ENCODE data around the gene MTNR1A.

MTNR1A gene

GRCh38 chr4:186485561-186486062 is 69.8 kb downstream of the MTNR1A start:
- H3K9ac ChIP-seq (ENCODE audit: low read length): no peak overlapping the region
- no peaks in the 10 kb centered on the region for H3K79me2 ChIP-seq (ENCODE audit: insufficient read depth, low read length)
- H3K9me3 ChIP-seq (ENCODE audit: insufficient read depth, low read length): no peaks in the 10 kb centered on the region
- no peaks in the 10 kb centered on the region for H3K27me3 ChIP-seq (ENCODE audit: low read length)
- H3K9me2 ChIP-seq (replicated peaks; ENCODE audit: insufficient read depth, low read length): no peaks in the 10 kb centered on the region
- H3K36me3 ChIP-seq (ENCODE audit: low read length): no peaks in the 10 kb centered on the region
- H3K4me3 ChIP-seq (ENCODE audit: insufficient read depth, low read length, poor library complexity, severe bottlenecking): no peak overlapping the region
- H2AFZ ChIP-seq (ENCODE audit: low read depth, low read length, severe bottlenecking): no peak overlapping the region
- no peak overlapping the region for H3K4me2 ChIP-seq (ENCODE audit: low read depth, low read length, poor library complexity, severe bottlenecking)
- no peaks in the 10 kb centered on the region for H3F3A ChIP-seq (ENCODE audit: insufficient read depth)
- no peak for TF ChIP-seq EZH2phosphoT487 (conservative IDR thresholded peaks at IDR 0.05; ENCODE audit: low read length)
- no peak for TF ChIP-seq CTCF (IDR thresholded peaks at IDR 0.05; ENCODE audit: insufficient read depth, low read length, poor library complexity, severe bottlenecking)
- H3K27ac ChIP-seq (ENCODE audit: low read depth, low read length): no peak overlapping the region
- no peaks in the 10 kb centered on the region for H4K20me1 ChIP-seq (ENCODE audit: low read depth, low read length)

- Histone ChIP-seq H3K79me2 (ENCODE audit: insufficient read depth, low read length) (no peaks in the 10 kb centered on the region), H3K4me3 (ENCODE audit: insufficient read depth, low read length, poor library complexity, severe bottlenecking) (no peak overlapping the region), H3K4me2 (ENCODE audit: low read depth, low read length, poor library complexity, severe bottlenecking) (no peak overlapping the region), H3F3A (ENCODE audit: insufficient read depth) (no peaks in the 10 kb centered on the region), H3K9ac (ENCODE audit: low read length) (no peak overlapping the region), H3K36me3 (ENCODE audit: low read length) (no peaks in the 10 kb centered on the region), H2AFZ (ENCODE audit: low read depth, low read length, severe bottlenecking) (no peak overlapping the region), H3K27ac (ENCODE audit: low read depth, low read length) (no peak overlapping the region), H3K9me2 (replicated peaks; ENCODE audit: insufficient read depth, low read length) (no peaks in the 10 kb centered on the region), H3K27me3 (ENCODE audit: low read length) (no peaks in the 10 kb centered on the region), H4K20me1 (ENCODE audit: low read depth, low read length) (no peaks in the 10 kb centered on the region), H3K9me3 (ENCODE audit: insufficient read depth, low read length) (no peaks in the 10 kb centered on the region)
- no peak for TF ChIP-seq EZH2phosphoT487 (conservative IDR thresholded peaks at IDR 0.05; ENCODE audit: low read length)
- TF ChIP-seq CTCF (IDR thresholded peaks at IDR 0.05; ENCODE audit: insufficient read depth, low read length, poor library complexity, severe bottlenecking): no peak
Observed at GRCh38 chr4:186485150-186485549, 70.2 kb downstream of the MTNR1A start.

GRCh38 chr4:186483656-186484055 is 71.7 kb downstream of the MTNR1A start:
- no peaks in the 10 kb centered on the region for H3K9me2 ChIP-seq (replicated peaks; ENCODE audit: insufficient read depth, low read length)
- no peak overlapping the region for H3K9ac ChIP-seq (ENCODE audit: low read length)
- no peaks in the 10 kb centered on the region for H3K79me2 ChIP-seq (ENCODE audit: insufficient read depth, low read length)
- H3K4me2 ChIP-seq (ENCODE audit: low read depth, low read length, poor library complexity, severe bottlenecking): no peak overlapping the region
- H3K36me3 ChIP-seq (ENCODE audit: low read length): no peaks in the 10 kb centered on the region
- no peak overlapping the region for H3K4me3 ChIP-seq (ENCODE audit: insufficient read depth, low read length, poor library complexity, severe bottlenecking)
- H4K20me1 ChIP-seq (ENCODE audit: low read depth, low read length): no peaks in the 10 kb centered on the region
- H3K27me3 ChIP-seq (ENCODE audit: low read length): no peaks in the 10 kb centered on the region
- no peaks in the 10 kb centered on the region for H3K9me3 ChIP-seq (ENCODE audit: insufficient read depth, low read length)
- no peaks in the 10 kb centered on the region for H3F3A ChIP-seq (ENCODE audit: insufficient read depth)
- no peak for TF ChIP-seq CTCF (IDR thresholded peaks at IDR 0.05; ENCODE audit: insufficient read depth, low read length, poor library complexity, severe bottlenecking)
- TF ChIP-seq EZH2phosphoT487 (conservative IDR thresholded peaks at IDR 0.05; ENCODE audit: low read length): no peak
- no peak overlapping the region for H3K27ac ChIP-seq (ENCODE audit: low read depth, low read length)
- H2AFZ ChIP-seq (ENCODE audit: low read depth, low read length, severe bottlenecking): no peak overlapping the region
